K562 (cell line): ENCODE measurements around the gene TIMM17B. TPM values are rescaled to one million over a fixed set of nuclear protein-coding genes. Genes with fewer than 3 reads are reported as not detected.

Experiments
- ATAC-seq: fragments of 200-7000 bp; cut with Tn5 transposase; 3 replicates; pipeline ENCODE4 v1.9.1; 2020; ENCODE audit warnings: moderate library complexity
- BruUV-seq: library from RNA; stranded (reverse); fragments of 400-500 nt; replicated peaks from 2 replicates; lab custom pipeline; 2021; lab: Mats Ljungman, UMichigan
- CTCF ChIA-PET: fragments of 300-600 bp; formaldehyde crosslinking; extraction: SDS; loops from one replicate; lab custom pipeline; 2021; ENCODE audit warnings: low intra/inter-chr PET ratio; lab: Yijun Ruan, JAX
- POLR2A ChIA-PET: fragments of 300-600, 350-650 bp; sonication (Branson Sonifier 250); formaldehyde crosslinking; extraction: SDS; loops from one replicate; lab custom pipeline; 2021; ENCODE audit warnings: antibody characterized with exemption, inconsistent platforms; lab: Yijun Ruan, JAX
- DNase-seq, 4 experiments: peaks; one replicate each; pipeline versions ENCODE4 v3.0.0 to v3.0.0-alpha.2; 2011 to 2018; ENCODE audit warnings: low spot score in 3 of 4, mixed read lengths in 3 of 4; ENCODE audit errors: extremely low read depth in 1 of 4
- FAIRE-seq: peaks from 2 replicates; lab custom pipeline; 2011; peaks lifted over from hg19 to GRCh38; lab: Jason Lieb, UNC
- H2AFZ ChIP-seq: 2 replicates; pipeline ENCODE4 v1.6.0; 2011; ENCODE audit warnings: low read depth, low read length, control low read depth, inconsistent platforms
- H3K27ac ChIP-seq: fragments of 200-600 bp; 3 replicates; pipeline ENCODE4 v1.8.0; 2011; ENCODE audit warnings: low read depth, mild to moderate bottlenecking, control low read depth, inconsistent platforms, low read length, moderate library complexity, mixed read lengths; ENCODE audit errors: extremely low read depth
- H3K27me3 ChIP-seq, 2 experiments: fragments of 300-600 bp in 1 of 2; 2 replicates in 1 of 2; 3 replicates in 1 of 2; pipeline versions ENCODE4 v1.6.0 to v1.8.0; 2011; ENCODE audit warnings: inconsistent platforms in 2 of 2, low read length in 2 of 2, mild to moderate bottlenecking in 1 of 2, mixed read lengths in 1 of 2, moderate library complexity in 1 of 2; ENCODE audit not compliant: control insufficient read depth in 2 of 2, insufficient read depth in 2 of 2
- H3K36me3 ChIP-seq: fragments of 300-600 bp; 3 replicates; pipeline ENCODE4 v1.8.0; 2011; ENCODE audit warnings: mild to moderate bottlenecking, low read length, inconsistent platforms; ENCODE audit not compliant: control insufficient read depth, insufficient read depth
- H3K4me1 ChIP-seq, 2 experiments: fragments of 200-600 bp in 1 of 2; replicated peaks in 1 of 2; 2 replicates in 1 of 2; 3 replicates in 1 of 2; pipeline versions ENCODE4 v1.5.1 to v1.8.0; 2011; ENCODE audit warnings: inconsistent platforms in 2 of 2, low read length in 2 of 2, mild to moderate bottlenecking in 1 of 2, mixed read lengths in 1 of 2, moderate library complexity in 1 of 2; ENCODE audit not compliant: control insufficient read depth in 2 of 2, insufficient read depth in 2 of 2
- H3K4me2 ChIP-seq: 2 replicates; pipeline ENCODE4 v1.6.1; 2011; ENCODE audit warnings: low read length, control low read depth, inconsistent platforms, mixed read lengths; ENCODE audit not compliant: insufficient read depth
- H3K4me3 ChIP-seq: fragments of 200-600 bp; sonication (generic), shearing (Covaris generic); 2 replicates; pipeline ENCODE4 v1.5.1; 2016; ENCODE audit warnings: control low read depth, inconsistent platforms
- H3K79me2 ChIP-seq: fragments of 200-600 bp; 3 replicates; pipeline ENCODE4 v1.8.0; 2011; ENCODE audit warnings: low read length, inconsistent platforms; ENCODE audit not compliant: control insufficient read depth, insufficient read depth
- H3K9ac ChIP-seq, 2 experiments: 2 replicates each; pipeline versions ENCODE4 v1.6.0 to v1.6.1; 2011; ENCODE audit warnings: low read depth in 2 of 2, low read length in 2 of 2, control low read depth in 1 of 2, inconsistent platforms in 1 of 2, mild to moderate bottlenecking in 1 of 2, mixed read lengths in 1 of 2; ENCODE audit not compliant: insufficient read depth in 1 of 2
- H3K9me1 ChIP-seq: one replicate; pipeline ENCODE4 v1.6.0; 2011; ENCODE audit warnings: inconsistent platforms, mild to moderate bottlenecking, low read length, moderate library complexity; ENCODE audit not compliant: control insufficient read depth, insufficient read depth
- H3K9me3 ChIP-seq: replicated peaks from 2 replicates; pipeline ENCODE4 v1.5.1; 2011; ENCODE audit warnings: low read depth, low read length, inconsistent platforms; ENCODE audit not compliant: control insufficient read depth, insufficient read depth
- H4K20me1 ChIP-seq: replicated peaks from 2 replicates; pipeline ENCODE4 v1.6.1; 2011; ENCODE audit warnings: low read length, inconsistent platforms, mixed read lengths; ENCODE audit not compliant: control insufficient read depth, insufficient read depth
- CHCHD3 ChIP-seq: fragments of 250-450 bp; sonication (Bioruptor Pico); IDR thresholded peaks from 2 replicates; pipeline ENCODE4 v2.1.2; 2022; ENCODE audit warnings: mild to moderate bottlenecking
- NFYB ChIP-seq: IDR thresholded peaks from 2 replicates; pipeline ENCODE4 v1.6.1; 2011; ENCODE audit warnings: mild to moderate bottlenecking, moderate library complexity; ENCODE audit not compliant: insufficient read length; ENCODE audit errors: extremely low read depth
- NUFIP1 ChIP-seq: fragments of 450-650 bp; IDR thresholded peaks from 2 replicates; pipeline ENCODE4 v1.6.1; 2018; ENCODE audit not compliant: partially characterized antibody
- RNF2 ChIP-seq: sonication (generic); IDR thresholded peaks from 2 replicates; pipeline ENCODE4 v1.6.1; 2016
- ZBTB8A ChIP-seq: fragments of 450-650 bp; IDR thresholded peaks from 2 replicates; pipeline ENCODE4 v1.6.1; 2018; ENCODE audit warnings: mild to moderate bottlenecking, moderate library complexity; ENCODE audit not compliant: partially characterized antibody
- ZNF316 ChIP-seq: fragments of 450-650 bp; IDR thresholded peaks from 2 replicates; pipeline ENCODE4 v1.6.1; 2016
- WGBS: fragments of 100-300 bp; shearing (Covaris generic); methylation state at CpG from one replicate; pipeline ENCODE4 v1.1.6; 2016; ENCODE audit warnings: low coverage, mixed read lengths; ENCODE audit not compliant: insufficient coverage; ENCODE audit errors: missing lambda C conversion rate; 5-methylcytosine and 5-hydroxymethylcytosine counted together
- in situ Hi-C: fragments of 300-500 bp; cut with MboI; formaldehyde crosslinking; loops from 4 replicates; pipeline ENCODE4 v1.15.0; 2018; ENCODE audit warnings: inconsistent platforms, mixed read lengths
- intact Hi-C: fragments of 100-400 bp; cut with micrococcal nuclease; formaldehyde crosslinking; loops from 2 replicates; pipeline ENCODE4 v1.14.2; 2022
- polyA plus RNA-seq, 8 experiments: library from polyadenylated mRNA; depleted of rRNA in 4 of 8; stranded (reverse) in 5 of 8; unstranded in 3 of 8; fragments of >200 nt; fragmentation: Nextera tagmentation in 2 of 8; fragmentation: Illumina TruSeq in 1 of 8; extraction: Ambion mirVana in 2 of 8; extraction: Trizol in 1 of 8; gene quantifications; 2 replicates each; pipeline versions ENCODE4 v1.2.1 to v1.2.3, GENCODE V29; 2011 to 2014; ENCODE audit warnings: inconsistent platforms in 1 of 8, missing spikeins in 1 of 8
- total RNA-seq, 7 experiments: library from RNA; depleted of rRNA in 6 of 7; stranded (reverse); fragments of >200 nt in 6 of 7; fragmentation: Illumina TruSeq in 2 of 7; extraction: Trizol in 2 of 7; gene quantifications; 2 replicates each; pipeline versions ENCODE4 v1.2.1 to v1.2.3, GENCODE V29; 2011 to 2021; ENCODE audit warnings: low replicate concordance in 1 of 7
- TF ChIP-seq, protein P1 (sequence below): fragments of 250-450 bp; sonication (Bioruptor Pico); IDR thresholded peaks from 2 replicates; pipeline ENCODE4 v1.8.0; 2022; ENCODE audit warnings: inconsistent platforms
- TF ChIP-seq, protein P2 (sequence below), 2 experiments: IDR thresholded peaks; 2 replicates each; pipeline ENCODE4 v1.6.1; 2011; ENCODE audit warnings: borderline replicate concordance in 1 of 2, control low read depth in 1 of 2, low read depth in 1 of 2, low read length in 1 of 2, mild to moderate bottlenecking in 1 of 2, mixed read lengths in 1 of 2, moderate library complexity in 1 of 2; ENCODE audit not compliant: insufficient read depth in 1 of 2, insufficient read length in 1 of 2, poor library complexity in 1 of 2, severe bottlenecking in 1 of 2; ENCODE audit errors: extremely low read depth in 1 of 2
- TF ChIP-seq, protein P3 (sequence below): fragments of 450-650 bp; conservative IDR thresholded peaks from 2 replicates; pipeline ENCODE4 v1.6.1; 2016; ENCODE audit warnings: missing genetic modification characterization, low read depth, mild to moderate bottlenecking, missing compliant biosample characterization, moderate library complexity
- TF ChIP-seq, protein P4 (sequence below): sonication (generic); formaldehyde crosslinking; IDR thresholded peaks from 2 replicates; pipeline ENCODE4 v1.8.0; 2023; ENCODE audit warnings: missing genetic modification reagents, mild to moderate bottlenecking, borderline replicate concordance

The TIMM17B gene
- total and polyA plus RNA-seq, 9 of the 15 experiments (the other 6 are each of a cell fraction or from before 2014, with no cell fraction given) = 9.9 to 184 (median 115) TPM

DNA sequence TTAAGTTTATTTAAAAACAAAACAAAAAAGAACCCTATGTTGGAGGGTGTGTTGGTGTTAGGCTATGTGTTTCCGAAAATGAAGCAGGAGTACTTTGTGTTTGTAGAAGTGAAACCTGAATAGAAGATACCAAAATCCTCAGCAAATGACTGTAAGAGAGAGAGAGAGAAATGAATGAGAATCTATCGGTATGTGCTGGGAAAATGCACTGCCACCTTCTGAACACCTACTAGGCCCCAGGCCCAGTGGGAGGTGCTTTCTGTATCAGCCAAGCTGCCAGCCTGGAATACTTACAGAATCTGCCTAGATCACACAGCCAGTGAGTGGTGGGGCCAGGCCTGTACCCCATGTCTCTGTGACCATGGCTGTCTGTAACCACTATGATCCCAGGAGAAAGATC lies 36.2 kb upstream of the TIMM17B start:
- H3K27me3 ChIP-seq = no peaks in the 10 kb centered on the region
- no peak overlapping the region for H3K4me2 ChIP-seq
- H4K20me1 ChIP-seq = no peaks in the 10 kb centered on the region
- ATAC-seq (no peak), FAIRE-seq (no peak), DNase-seq (no peak)
- no peak overlapping the region; the same call in 2 of the 3 replicates for H3K27ac ChIP-seq
- 100% methylated on average over 2 of the region's 2 CpGs for WGBS
- CTCF ChIA-PET = no interaction called here
- BruUV-seq = no TSS peak
- no peak overlapping the region for H3K4me3 ChIP-seq
- H3K9me1 ChIP-seq = no peaks in the 10 kb centered on the region
- H3K36me3 ChIP-seq = peaks cover 66% of the 10 kb centered on the region
- POLR2A ChIA-PET = no interaction called here
- no peak overlapping the region for H3K9ac ChIP-seq
- H2AFZ ChIP-seq = no peak overlapping the region
- H3K9me3 ChIP-seq = no peaks in the 10 kb centered on the region
- in situ Hi-C loops = no loop called here
- H3K79me2 ChIP-seq = peaks cover 43% of the 10 kb centered on the region
- peaks cover 20 to 28% of the 10 kb centered on the region in 2 experiments for H3K4me1 ChIP-seq
- TF ChIP-seq CHCHD3 (CRISPR knock-in tag) = no peak
- TF ChIP-seq ZBTB8A = no peak
- TF ChIP-seq ZNF316 = no peak
- TF ChIP-seq NFYB = no peak
- TF ChIP-seq, protein P1, sequence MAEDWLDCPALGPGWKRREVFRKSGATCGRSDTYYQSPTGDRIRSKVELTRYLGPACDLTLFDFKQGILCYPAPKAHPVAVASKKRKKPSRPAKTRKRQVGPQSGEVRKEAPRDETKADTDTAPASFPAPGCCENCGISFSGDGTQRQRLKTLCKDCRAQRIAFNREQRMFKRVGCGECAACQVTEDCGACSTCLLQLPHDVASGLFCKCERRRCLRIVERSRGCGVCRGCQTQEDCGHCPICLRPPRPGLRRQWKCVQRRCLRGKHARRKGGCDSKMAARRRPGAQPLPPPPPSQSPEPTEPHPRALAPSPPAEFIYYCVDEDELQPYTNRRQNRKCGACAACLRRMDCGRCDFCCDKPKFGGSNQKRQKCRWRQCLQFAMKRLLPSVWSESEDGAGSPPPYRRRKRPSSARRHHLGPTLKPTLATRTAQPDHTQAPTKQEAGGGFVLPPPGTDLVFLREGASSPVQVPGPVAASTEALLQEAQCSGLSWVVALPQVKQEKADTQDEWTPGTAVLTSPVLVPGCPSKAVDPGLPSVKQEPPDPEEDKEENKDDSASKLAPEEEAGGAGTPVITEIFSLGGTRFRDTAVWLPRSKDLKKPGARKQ (CRISPR knock-in tag) = no peak
- TF ChIP-seq, protein P2, sequence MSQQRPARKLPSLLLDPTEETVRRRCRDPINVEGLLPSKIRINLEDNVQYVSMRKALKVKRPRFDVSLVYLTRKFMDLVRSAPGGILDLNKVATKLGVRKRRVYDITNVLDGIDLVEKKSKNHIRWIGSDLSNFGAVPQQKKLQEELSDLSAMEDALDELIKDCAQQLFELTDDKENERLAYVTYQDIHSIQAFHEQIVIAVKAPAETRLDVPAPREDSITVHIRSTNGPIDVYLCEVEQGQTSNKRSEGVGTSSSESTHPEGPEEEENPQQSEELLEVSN (IDR thresholded peaks at IDR 0.05; ENCODE audit: borderline replicate concordance in 1 of 2, extremely low read depth in 1 of 2, insufficient read depth in 1 of 2, insufficient read length in 1 of 2, low read depth in 1 of 2, low read length in 1 of 2, poor library complexity in 1 of 2, severe bottlenecking in 1 of 2) = no peak
- TF ChIP-seq, protein P3, sequence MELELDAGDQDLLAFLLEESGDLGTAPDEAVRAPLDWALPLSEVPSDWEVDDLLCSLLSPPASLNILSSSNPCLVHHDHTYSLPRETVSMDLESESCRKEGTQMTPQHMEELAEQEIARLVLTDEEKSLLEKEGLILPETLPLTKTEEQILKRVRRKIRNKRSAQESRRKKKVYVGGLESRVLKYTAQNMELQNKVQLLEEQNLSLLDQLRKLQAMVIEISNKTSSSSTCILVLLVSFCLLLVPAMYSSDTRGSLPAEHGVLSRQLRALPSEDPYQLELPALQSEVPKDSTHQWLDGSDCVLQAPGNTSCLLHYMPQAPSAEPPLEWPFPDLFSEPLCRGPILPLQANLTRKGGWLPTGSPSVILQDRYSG = no peak
- TF ChIP-seq RNF2 = no peak
- TF ChIP-seq NUFIP1 = no peak
- TF ChIP-seq, protein P4, sequence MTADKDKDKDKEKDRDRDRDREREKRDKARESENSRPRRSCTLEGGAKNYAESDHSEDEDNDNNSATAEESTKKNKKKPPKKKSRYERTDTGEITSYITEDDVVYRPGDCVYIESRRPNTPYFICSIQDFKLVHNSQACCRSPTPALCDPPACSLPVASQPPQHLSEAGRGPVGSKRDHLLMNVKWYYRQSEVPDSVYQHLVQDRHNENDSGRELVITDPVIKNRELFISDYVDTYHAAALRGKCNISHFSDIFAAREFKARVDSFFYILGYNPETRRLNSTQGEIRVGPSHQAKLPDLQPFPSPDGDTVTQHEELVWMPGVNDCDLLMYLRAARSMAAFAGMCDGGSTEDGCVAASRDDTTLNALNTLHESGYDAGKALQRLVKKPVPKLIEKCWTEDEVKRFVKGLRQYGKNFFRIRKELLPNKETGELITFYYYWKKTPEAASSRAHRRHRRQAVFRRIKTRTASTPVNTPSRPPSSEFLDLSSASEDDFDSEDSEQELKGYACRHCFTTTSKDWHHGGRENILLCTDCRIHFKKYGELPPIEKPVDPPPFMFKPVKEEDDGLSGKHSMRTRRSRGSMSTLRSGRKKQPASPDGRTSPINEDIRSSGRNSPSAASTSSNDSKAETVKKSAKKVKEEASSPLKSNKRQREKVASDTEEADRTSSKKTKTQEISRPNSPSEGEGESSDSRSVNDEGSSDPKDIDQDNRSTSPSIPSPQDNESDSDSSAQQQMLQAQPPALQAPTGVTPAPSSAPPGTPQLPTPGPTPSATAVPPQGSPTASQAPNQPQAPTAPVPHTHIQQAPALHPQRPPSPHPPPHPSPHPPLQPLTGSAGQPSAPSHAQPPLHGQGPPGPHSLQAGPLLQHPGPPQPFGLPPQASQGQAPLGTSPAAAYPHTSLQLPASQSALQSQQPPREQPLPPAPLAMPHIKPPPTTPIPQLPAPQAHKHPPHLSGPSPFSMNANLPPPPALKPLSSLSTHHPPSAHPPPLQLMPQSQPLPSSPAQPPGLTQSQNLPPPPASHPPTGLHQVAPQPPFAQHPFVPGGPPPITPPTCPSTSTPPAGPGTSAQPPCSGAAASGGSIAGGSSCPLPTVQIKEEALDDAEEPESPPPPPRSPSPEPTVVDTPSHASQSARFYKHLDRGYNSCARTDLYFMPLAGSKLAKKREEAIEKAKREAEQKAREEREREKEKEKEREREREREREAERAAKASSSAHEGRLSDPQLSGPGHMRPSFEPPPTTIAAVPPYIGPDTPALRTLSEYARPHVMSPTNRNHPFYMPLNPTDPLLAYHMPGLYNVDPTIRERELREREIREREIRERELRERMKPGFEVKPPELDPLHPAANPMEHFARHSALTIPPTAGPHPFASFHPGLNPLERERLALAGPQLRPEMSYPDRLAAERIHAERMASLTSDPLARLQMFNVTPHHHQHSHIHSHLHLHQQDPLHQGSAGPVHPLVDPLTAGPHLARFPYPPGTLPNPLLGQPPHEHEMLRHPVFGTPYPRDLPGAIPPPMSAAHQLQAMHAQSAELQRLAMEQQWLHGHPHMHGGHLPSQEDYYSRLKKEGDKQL (CRISPR knock-in tag) = no peak
- TF ChIP-seq, all 486 proteins: peak for 0
- intact Hi-C loops = no loop called here
